ENCODE data around the gene DPYD. TPM values are rescaled to one million over a fixed set of nuclear protein-coding genes. Genes with fewer than 3 reads are reported as not detected.

DPYD gene
- total RNA-seq, 2 donors from 2014 or later, result 4.9 to 11.7 TPM

DNA sequence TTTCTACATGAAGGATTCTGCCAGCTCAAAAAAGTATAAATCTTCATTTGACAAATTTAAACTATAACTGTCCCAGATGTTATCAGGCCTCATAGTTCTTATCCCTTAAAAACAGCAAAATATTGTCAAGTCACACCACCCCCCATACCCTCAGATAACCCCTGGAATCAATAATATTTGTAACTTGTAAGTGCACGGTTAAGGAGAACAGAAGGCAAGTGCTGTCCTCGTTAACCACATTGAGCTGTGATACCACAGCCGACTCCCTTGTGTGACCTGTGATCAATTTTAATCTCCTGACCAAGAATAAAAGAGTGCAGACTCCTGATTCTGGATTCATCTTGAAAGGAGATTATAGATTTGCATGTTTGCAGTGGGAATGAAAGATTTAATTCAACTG lies 310.7 kb downstream of the DPYD start:
- H3K27ac ChIP-seq, result no peak overlapping the region
- intact Hi-C loops (cut with DNase I), result no loop called here
- H3K4me3 ChIP-seq, result no peak overlapping the region
- H3K4me1 ChIP-seq, result no peaks in the 10 kb centered on the region
- no peak overlapping the region for H3K9ac ChIP-seq (ENCODE audit: low read depth in 2 of 2, low read length in 2 of 2)
- H3K36me3 ChIP-seq, result no peaks in the 10 kb centered on the region
- no peaks in the 10 kb centered on the region for H3K9me3 ChIP-seq
- no peaks in the 10 kb centered on the region for H3K27me3 ChIP-seq
- no peak for TF ChIP-seq CTCF (IDR thresholded peaks at IDR 0.05)
- DNase-seq, result no peak

GRCh38 chr1:97608272-97608671 lies 312.6 kb downstream of the DPYD start:
- TF ChIP-seq CTCF (IDR thresholded peaks at IDR 0.05), result no peak
- Histone ChIP-seq H3K9me3 (no peaks in the 10 kb centered on the region), H3K27me3 (no peaks in the 10 kb centered on the region), H3K9ac (ENCODE audit: low read depth in 2 of 2, low read length in 2 of 2) (no peak overlapping the region), H3K36me3 (no peaks in the 10 kb centered on the region), H3K4me3 (no peak overlapping the region), H3K27ac (no peak overlapping the region), H3K4me1 (no peaks in the 10 kb centered on the region)
- intact Hi-C loops (cut with DNase I), result no loop called here
- no peak for DNase-seq

GRCh38 chr1:97603776-97604175 lies 317.1 kb downstream of the DPYD start:
- no peaks in the 10 kb centered on the region for H3K27me3 ChIP-seq
- intact Hi-C loops (cut with DNase I), result no loop called here

GRCh38 chr1:97603218-97603617 lies 317.6 kb downstream of the DPYD start:
- no peak for DNase-seq
- H3K4me1 ChIP-seq, result no peaks in the 10 kb centered on the region
- no peaks in the 10 kb centered on the region for H3K36me3 ChIP-seq
- H3K9me3 ChIP-seq, result no peaks in the 10 kb centered on the region
- no peak for TF ChIP-seq CTCF (IDR thresholded peaks at IDR 0.05)
- H3K4me3 ChIP-seq, result no peak overlapping the region
- no peaks in the 10 kb centered on the region for H3K27me3 ChIP-seq
- H3K9ac ChIP-seq (ENCODE audit: low read depth in 2 of 2, low read length in 2 of 2), result no peak overlapping the region
- no peak overlapping the region for H3K27ac ChIP-seq
- intact Hi-C loops (cut with DNase I), result no loop called here

More at GRCh38 chr1:97603776-97604175, 317.1 kb downstream of the DPYD start:
- Histone ChIP-seq H3K9me3 (no peaks in the 10 kb centered on the region), H3K9ac (ENCODE audit: low read depth in 2 of 2, low read length in 2 of 2) (no peak overlapping the region), H3K4me3 (no peak overlapping the region), H3K36me3 (no peaks in the 10 kb centered on the region), H3K4me1 (no peaks in the 10 kb centered on the region), H3K27ac (no peak overlapping the region)
- TF ChIP-seq CTCF (IDR thresholded peaks at IDR 0.05), result no peak
- DNase-seq, result no peak

DNA sequence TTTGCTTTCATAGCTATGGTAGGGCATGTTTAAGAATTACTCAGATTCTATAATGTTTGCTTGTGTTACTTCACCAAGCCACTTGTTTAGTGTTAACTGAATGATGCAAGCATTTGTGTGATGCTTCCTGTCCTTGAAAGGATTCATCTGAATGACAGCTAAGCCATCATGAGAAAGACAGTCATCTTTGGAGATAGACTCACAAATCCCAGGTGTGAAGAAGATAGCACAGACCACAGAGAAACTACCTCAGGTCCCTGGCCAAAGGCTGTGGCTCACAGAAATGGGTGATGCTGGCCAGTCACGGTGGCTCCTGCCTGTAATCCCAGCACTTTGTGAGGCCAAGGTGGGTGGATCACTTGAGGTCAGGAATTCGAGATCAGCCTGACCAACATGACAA lies 321.4 kb downstream of the DPYD start:
- H3K9me3 ChIP-seq, result no peaks in the 10 kb centered on the region
- no peak for TF ChIP-seq CTCF (IDR thresholded peaks at IDR 0.05)
- H3K27me3 ChIP-seq, result no peaks in the 10 kb centered on the region
- H3K9ac ChIP-seq (ENCODE audit: low read depth in 2 of 2, low read length in 2 of 2), result no peak overlapping the region
- H3K36me3 ChIP-seq, result no peaks in the 10 kb centered on the region
- no peak overlapping the region for H3K27ac ChIP-seq
- no peak for DNase-seq
- no peak overlapping the region for H3K4me3 ChIP-seq
- intact Hi-C loops (cut with DNase I), result no loop called here
- no peaks in the 10 kb centered on the region for H3K4me1 ChIP-seq

GRCh38 chr1:97593192-97593591 lies 327.6 kb downstream of the DPYD start:
- intact Hi-C loops (cut with DNase I), result no loop called here
- H3K27ac ChIP-seq, result no peak overlapping the region

More at GRCh38 chr1:97593192-97593591, 327.6 kb downstream of the DPYD start:
- H3K9ac ChIP-seq (ENCODE audit: low read depth in 2 of 2, low read length in 2 of 2), result no peak overlapping the region
- H3K36me3 ChIP-seq, result no peaks in the 10 kb centered on the region
- no peaks in the 10 kb centered on the region for H3K4me1 ChIP-seq
- no peaks in the 10 kb centered on the region for H3K9me3 ChIP-seq
- no peaks in the 10 kb centered on the region for H3K27me3 ChIP-seq
- DNase-seq, result no peak
- TF ChIP-seq CTCF (IDR thresholded peaks at IDR 0.05), result no peak
- H3K4me3 ChIP-seq, result no peak overlapping the region

Measured in colonic mucosa (tissue), 4 donors.